C1 segment of cervical spinal cord (tissue), 14 donors: ENCODE results near the gene SKIC8.
"Not testable (repeated sequence)": the region's sequence is repeated elsewhere in the genome, so short reads cannot be mapped to it uniquely, and the experiment has no call there.

ENCODE experiments used
- DNase-seq, 14 donors: peaks; one replicate each; lab custom pipeline; 2025; lab: John Stamatoyannopoulos, UW

Gene SKIC8

DNA sequence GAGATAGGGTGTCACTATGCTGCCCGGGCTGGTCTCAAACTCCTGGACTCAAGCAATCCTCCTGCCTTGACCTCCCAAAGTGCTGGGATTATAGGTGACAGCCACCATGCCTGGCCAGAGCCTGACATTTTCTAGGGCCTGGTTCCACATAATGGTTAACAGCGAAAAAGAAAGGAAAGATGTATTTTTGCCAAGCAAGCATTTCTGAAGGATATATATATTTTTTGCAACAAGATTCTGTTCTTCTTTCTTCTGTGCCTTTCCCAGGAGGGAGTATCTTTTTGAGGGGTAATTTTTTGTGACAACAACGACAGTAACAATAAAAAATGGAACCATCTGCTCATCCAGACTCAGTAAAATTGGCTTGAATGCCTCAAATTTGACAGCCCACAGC, 43.4 kb downstream of the SKIC8 start:
- no peak for DNase-seq

- no peak for DNase-seq
Observed at GRCh38 chr15:78255421-78256043, 43.9 kb downstream of the SKIC8 start.

DNA sequence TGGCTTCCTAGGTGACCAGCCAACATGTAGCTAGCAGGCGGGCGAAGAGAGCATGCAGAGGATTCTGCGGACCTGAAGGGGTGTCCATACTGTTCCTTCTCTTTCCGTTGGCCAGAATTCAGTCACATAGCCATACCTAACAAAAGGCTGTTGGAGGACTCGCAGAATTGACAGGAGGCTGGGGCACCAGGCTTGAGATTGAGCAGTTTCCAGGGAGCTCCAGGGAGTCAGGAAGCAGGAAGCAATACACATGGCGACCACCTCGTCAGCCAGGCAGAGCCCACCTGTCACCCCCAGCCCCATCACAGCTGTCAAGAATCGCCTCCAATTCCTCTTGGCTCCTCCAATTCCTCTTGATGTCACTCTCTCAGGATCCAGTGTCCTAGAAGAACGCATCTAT, 48.3 kb downstream of the SKIC8 start:
- DNase-seq = no peak

DNA sequence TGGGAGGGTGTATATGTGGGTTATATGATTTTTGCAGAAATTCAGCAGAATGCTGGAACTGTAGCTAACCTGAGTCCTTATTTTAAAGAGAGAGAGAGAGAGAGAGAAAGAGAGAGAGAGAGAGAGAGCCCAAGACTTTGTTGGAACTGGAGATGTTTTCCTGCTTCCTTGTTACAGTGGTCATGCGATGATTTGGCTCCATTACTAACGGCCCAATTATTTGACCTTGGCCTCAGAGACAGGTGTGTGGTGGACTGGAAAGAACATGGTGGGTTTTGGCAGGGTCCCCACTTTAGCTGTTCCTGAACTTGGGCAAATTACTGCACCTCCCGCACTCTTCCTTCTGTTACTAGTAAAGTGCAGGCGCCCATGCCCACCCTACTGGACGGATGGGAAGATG, 50.3 kb downstream of the SKIC8 start:
- no peak for DNase-seq

DNA sequence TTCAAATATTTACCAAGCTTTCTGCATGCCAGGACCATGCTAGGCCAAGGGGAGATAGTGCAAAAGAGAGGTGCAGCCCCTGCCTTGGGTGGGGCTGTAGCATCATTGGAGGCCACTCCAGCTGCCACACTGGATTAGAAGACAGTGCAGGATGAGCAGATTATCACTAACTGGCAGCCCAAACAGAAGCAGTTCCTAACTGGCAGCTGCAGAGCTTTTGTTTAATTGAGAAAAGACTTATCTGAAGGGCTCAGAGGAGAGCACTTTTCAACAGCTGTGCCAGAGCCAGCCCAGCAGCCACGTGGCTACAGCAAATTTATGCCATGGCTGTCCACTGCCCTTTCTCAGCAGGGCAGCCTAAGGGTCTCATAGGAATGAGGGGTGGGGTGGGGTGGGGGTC, 51.5 kb downstream of the SKIC8 start:
- DNase-seq = no peak

DNA sequence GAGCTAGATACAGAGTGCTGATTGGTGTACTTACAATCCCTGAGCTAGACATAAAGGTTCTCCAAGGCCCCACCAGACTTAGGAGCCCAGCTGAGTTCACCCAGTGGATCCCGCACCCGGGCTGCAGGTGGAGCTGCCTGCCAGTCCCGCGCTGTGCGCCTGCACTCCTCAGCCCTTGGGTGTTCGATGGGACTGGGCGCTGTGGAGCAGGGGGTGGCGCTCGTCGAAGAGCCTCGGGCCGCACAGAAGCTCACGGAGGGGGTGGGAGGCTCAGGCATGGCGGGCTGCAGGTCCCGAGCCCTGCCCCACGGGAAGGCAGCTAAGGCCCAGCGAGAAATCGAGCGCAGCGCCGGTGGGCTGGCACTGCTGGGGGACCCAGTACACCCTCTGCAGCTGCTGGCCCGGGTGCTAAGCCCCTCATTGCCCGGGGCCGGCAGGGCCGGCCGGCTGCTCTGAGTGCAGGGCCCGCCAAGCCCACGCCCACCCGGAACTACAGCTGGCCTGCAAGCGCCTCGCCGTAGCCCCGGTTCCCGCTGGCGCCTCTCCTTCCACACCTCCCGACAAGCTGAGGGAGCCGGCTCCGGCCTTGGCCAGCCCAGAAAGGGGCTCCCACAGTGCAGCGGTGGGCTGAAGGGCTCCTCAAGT, 53.3 kb downstream of the SKIC8 start:
- DNase-seq = not testable (repeated sequence)

DNA sequence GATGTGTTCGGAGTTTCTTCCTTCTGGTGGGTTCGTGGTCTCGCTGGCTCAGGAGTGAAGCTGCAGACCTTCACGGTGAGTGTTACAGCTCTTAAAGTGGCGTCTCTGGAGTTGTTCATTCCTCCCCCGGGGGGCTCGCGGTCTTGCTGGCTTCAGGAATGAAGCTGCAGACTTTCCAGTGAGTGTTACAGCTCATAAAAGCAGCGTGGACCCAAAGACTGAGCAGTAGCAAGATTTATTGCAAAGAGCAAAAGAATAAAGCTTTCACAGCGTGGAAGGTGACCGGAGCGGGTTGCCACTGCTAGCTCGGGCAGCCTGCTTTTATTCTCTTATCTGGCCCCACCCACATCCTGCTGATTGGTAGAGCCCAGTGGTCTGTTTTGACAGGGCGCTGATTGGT, 54.0 kb downstream of the SKIC8 start:
- DNase-seq = peak in 1 of 14 donors; percentile 23

- no peak for DNase-seq
Observed at GRCh38 chr15:78244893-78245292, 54.5 kb downstream of the SKIC8 start.

DNA sequence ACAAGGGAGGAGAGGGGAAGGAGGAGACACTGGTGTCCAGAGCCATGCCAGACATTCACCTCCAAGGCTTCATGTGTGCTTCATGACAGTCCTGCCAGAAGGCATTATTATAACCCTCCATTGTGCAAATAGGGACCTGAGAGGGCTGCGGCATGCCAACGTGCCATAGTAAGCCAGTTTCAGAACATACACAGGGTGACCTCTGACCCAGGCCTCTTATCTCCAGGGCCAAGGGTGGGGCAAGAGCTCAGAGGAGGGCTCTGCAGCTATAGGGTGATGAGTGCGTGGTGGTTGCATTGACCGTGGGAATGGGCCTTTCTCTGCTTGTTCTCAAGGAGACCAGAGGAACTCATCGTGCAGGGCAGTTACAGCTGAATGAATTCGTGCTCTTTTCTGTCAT, 55.3 kb downstream of the SKIC8 start:
- no peak for DNase-seq

- peak in 8 of 14 donors; percentile 13 to 70 (median 30) for DNase-seq
Observed at GRCh38 chr15:78243491-78243941, 55.9 kb downstream of the SKIC8 start.

- DNase-seq = no peak
Observed at GRCh38 chr15:78243058-78243457, 56.4 kb downstream of the SKIC8 start.

- peak in 1 of 14 donors; percentile 29 for DNase-seq
Observed at GRCh38 chr15:78242128-78242527, 57.3 kb downstream of the SKIC8 start.

DNA sequence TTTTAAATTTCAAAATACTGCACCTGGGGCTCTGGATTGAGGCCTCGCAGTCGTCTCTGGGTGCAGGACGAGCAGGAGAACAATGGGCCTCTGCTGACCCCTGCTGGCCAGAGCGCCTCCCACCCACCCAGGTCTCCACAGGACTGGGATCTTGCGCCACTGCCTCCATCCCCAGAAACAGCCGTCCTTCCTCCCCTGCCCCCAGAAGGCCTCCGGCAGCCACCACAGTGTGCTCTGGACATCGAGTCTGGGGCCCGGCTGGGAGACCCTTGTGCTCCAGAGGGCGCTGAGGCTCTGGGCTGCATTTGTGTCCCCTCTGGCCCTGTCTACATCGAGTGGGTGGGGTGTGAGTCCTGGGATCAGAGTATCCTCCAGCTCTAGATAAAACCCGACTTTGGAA, 58.4 kb downstream of the SKIC8 start:
- DNase-seq = peak in 12 of 14 donors; percentile 22 to 85 (median 65)

DNA sequence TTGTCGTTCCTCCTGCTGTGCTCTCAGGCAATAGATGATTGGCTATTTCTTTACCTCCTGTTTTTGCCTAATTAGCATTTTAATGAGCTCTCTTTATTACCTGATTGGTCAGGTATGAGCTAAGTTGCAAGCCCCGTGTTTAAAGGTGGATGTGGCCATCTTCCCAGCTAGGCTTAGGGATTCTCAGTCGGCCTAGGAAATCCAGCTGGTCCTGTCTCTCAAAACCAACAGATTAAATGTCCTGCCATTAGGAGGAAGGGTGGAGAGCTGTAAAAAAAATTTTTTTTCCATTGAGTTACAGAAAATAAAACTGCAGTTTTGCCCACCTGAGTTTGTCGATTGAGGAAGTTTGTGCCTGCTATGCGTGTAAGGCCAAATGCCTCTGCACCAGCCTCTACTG, 59.6 kb downstream of the SKIC8 start:
- DNase-seq = no peak

DNA sequence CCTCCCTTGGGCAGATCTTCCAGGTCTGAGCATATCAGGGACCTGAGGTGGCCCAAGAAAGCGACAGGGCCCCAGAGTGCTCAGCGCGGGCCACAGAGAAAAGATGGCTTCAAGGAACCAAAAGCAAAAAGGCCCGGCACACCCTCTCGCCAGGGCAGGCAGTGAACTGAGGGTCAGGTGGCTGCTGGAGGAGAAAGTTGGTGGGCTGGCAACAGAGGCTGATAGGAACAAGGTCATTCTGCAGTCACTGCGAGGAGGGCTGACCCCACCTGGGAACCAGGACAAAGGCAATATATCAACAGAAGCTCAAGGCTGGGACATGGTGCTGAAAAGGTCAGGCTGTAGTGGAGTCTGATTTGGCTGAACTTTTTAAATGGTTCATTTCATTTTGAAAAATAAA, 62.3 kb downstream of the SKIC8 start:
- DNase-seq = no peak

GRCh38 chr15:78236491-78236890, 62.9 kb downstream of the SKIC8 start:
- no peak for DNase-seq

GRCh38 chr15:78234515-78235040, 64.8 kb downstream of the SKIC8 start, which contains the start of gene ACSBG1:
ACSBG1 (minus strand) TSS chr15:78234565; CDS start chr15:78234501, 64 bp downstream.
- DNase-seq = peak in 2 of 14 donors; percentile 18 to 72

DNA sequence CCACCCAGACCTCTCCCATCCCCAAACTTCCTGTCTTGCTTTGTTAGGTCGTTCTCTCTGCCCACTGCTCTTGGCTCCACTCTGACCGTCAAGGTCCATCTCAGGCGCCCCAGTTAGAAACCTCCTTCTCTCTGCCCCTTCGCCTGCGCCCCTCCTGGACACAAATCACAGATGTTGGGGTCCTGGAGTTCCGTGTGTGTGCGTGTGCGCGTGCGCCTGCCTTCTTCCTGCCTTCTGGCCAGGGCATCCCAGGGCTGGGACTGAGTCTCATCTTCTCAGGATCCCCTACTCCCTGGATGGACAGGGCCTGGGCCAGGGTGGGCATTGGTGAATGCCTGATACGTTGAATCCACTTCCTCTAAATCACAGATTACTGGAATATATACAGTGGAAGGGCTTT, 65.9 kb downstream of the SKIC8 start:
- DNase-seq = no peak
